T-cell (primary cell): ENCODE measurements around the gene SLC7A10. TPM values are rescaled to one million over a fixed set of nuclear protein-coding genes. Genes with fewer than 3 reads are reported as not detected.
A peak's percentile ranks its signal among the peaks of the same experiment; 100 is the strongest.

Experiments
- ATAC-seq, 4 experiments: fragments of 200-7000 bp in 3 of 4; fragments of 150-1000 bp in 1 of 4; cut with Tn5 transposase; replicated peaks in 1 of 4; 1 replicate in 3 of 4; 2 replicates in 1 of 4; pipeline ENCODE4 v1.10.0; 2021; ENCODE audit warnings: moderate library complexity in 3 of 4, mild to moderate bottlenecking in 2 of 4, moderate number of reproducible peaks in 1 of 4
- CTCF ChIA-PET, 2 donors: fragments of 300-600 bp; sonication (Branson Sonifier 250); formaldehyde crosslinking; loops; one replicate each; lab custom pipeline; 2022; ENCODE audit warnings: antibody characterized with exemption in 2 of 2; lab: Charles Lee
- POLR2A ChIA-PET, 2 donors: fragments of 300-600 bp; sonication (Branson Sonifier 250); formaldehyde crosslinking; loops; one replicate each; lab custom pipeline; 2022; ENCODE audit warnings: antibody characterized with exemption in 2 of 2; lab: Charles Lee
- DNase-seq, 35 experiments: peaks; one replicate each; pipeline versions ENCODE4 v3.0.0 to v3.0.0-alpha.2; 2013 to 2023
- H3K27ac ChIP-seq: one replicate; pipeline ENCODE4 v1.5.1; 2013; ENCODE audit warnings: low read length
- H3K27me3 ChIP-seq, 2 experiments: replicated peaks in 1 of 2; 1 replicate in 1 of 2; 2 replicates in 1 of 2; pipeline versions ENCODE4 v1.6.1 to v1.7.0; 2013; ENCODE audit warnings: low read length in 1 of 2, mixed read lengths in 1 of 2; ENCODE audit not compliant: control insufficient read depth in 2 of 2, insufficient read depth in 2 of 2; ENCODE audit errors: extremely low read depth in 1 of 2
- H3K36me3 ChIP-seq, 2 donors: 1 replicate in 1 of 2; 2 replicates in 1 of 2; pipeline versions ENCODE4 v1.6.1 to v1.7.0; 2013; ENCODE audit warnings: low read length in 1 of 2; ENCODE audit not compliant: control insufficient read depth in 2 of 2, insufficient read depth in 1 of 2; ENCODE audit errors: extremely low read depth in 1 of 2
- H3K4me1 ChIP-seq, 2 experiments: 1 replicate in 1 of 2; 2 replicates in 1 of 2; pipeline versions ENCODE4 v1.6.1 to v1.7.0; 2013; ENCODE audit warnings: low read length in 2 of 2, mixed read lengths in 1 of 2; ENCODE audit not compliant: insufficient read depth in 2 of 2, control insufficient read depth in 1 of 2; ENCODE audit errors: extremely low read depth in 1 of 2
- H3K4me3 ChIP-seq, 2 donors: 1 replicate in 1 of 2; 2 replicates in 1 of 2; pipeline versions ENCODE4 v1.5.1 to v1.7.0; 2013; ENCODE audit warnings: mild to moderate bottlenecking in 2 of 2, low read length in 1 of 2, moderate library complexity in 1 of 2; ENCODE audit not compliant: control insufficient read depth in 1 of 2; ENCODE audit errors: extremely low read depth in 1 of 2
- H3K9me3 ChIP-seq: 2 replicates; pipeline ENCODE4 v1.7.0; 2013
- H3K27ac Mint-ChIP-seq, 2 donors: one replicate each; pipeline ENCODE4 v1.8.0; 2020 to 2021; ENCODE audit warnings: mild to moderate bottlenecking in 2 of 2, mixed read lengths in 2 of 2
- H3K27me3 Mint-ChIP-seq, 2 donors: one replicate each; pipeline ENCODE4 v1.8.0; 2021 to 2022; ENCODE audit warnings: mixed read lengths in 2 of 2
- H3K36me3 Mint-ChIP-seq: one replicate; pipeline ENCODE4 v1.8.0; 2021; ENCODE audit warnings: mixed read lengths
- H3K4me1 Mint-ChIP-seq, 3 donors: one replicate each; pipeline ENCODE4 v1.8.0; 2020 to 2022; ENCODE audit warnings: mixed read lengths in 3 of 3, mild to moderate bottlenecking in 1 of 3
- H3K4me3 Mint-ChIP-seq, 3 donors: one replicate each; pipeline ENCODE4 v1.8.0; 2020 to 2022; ENCODE audit warnings: mild to moderate bottlenecking in 3 of 3, mixed read lengths in 3 of 3, moderate library complexity in 3 of 3
- H3K9me3 Mint-ChIP-seq, 3 donors: one replicate each; pipeline ENCODE4 v1.8.0; 2020 to 2022; ENCODE audit warnings: mixed read lengths in 3 of 3
- WGBS: methylation state at CpG from one replicate; pipeline ENCODE4 v1.1.5; 2013; ENCODE audit warnings: missing lambda C conversion rate; ENCODE audit not compliant: insufficient coverage; 5-methylcytosine and 5-hydroxymethylcytosine counted together
- total RNA-seq, 35 experiments: library from RNA in 6 of 35; stranded (reverse) in 6 of 35; fragments of 120-200 nt in 1 of 35; gene quantifications; one replicate each; pipeline versions ENCODE4 v1.2.1 to v1.2.4 and lab custom pipeline; 2013 to 2026

SLC7A10 gene
- total RNA-seq, 5 donors from 2014 or later (not counting 1 experiment from before 2014, with no cell fraction given) = not detected

GRCh38 chr19:33159893-33160292, 65.8 kb downstream of the SLC7A10 start:
- ATAC-seq (peak in 1 of 4 experiments; percentile 3), DNase-seq (no peak)
- H3K4me1 Mint-ChIP-seq = peaks cover 36 to 39% (median 37%) of the 10 kb centered on the region in 3 donors
- 100% methylated on average over 7 of the region's 8 CpGs for WGBS
- ChIA-PET CTCF (interaction anchor here (0.7 to 2.5 kb wide), 5 partner anchors 15 to 33 kb away, joined by 3 to 22 read pairs (median 3); no protein-coding TSS in a partner anchor), POLR2A (interaction anchor here (0.6 to 1.6 kb wide), 2 partner anchors 17 to 18 kb away, joined by 3 to 10 read pairs; no protein-coding TSS in a partner anchor)
- H3K27me3 Mint-ChIP-seq = no peaks in the 10 kb centered on the region
- peaks cover 4% of the 10 kb centered on the region for H3K36me3 Mint-ChIP-seq
- H3K4me3 Mint-ChIP-seq = peak overlapping the region in 1 of 3 donors; percentile 65
- H3K9me3 Mint-ChIP-seq = no peaks in the 10 kb centered on the region
- H3K27me3 ChIP-seq = no peaks in the 10 kb centered on the region
- peaks cover 9 to 41% of the 10 kb centered on the region in 2 experiments for H3K4me1 ChIP-seq
- peak overlapping the region; percentile 90 to 93 for H3K27ac Mint-ChIP-seq
- no peaks in the 10 kb centered on the region for H3K9me3 ChIP-seq
- H3K4me3 ChIP-seq = no peak overlapping the region
- peak overlapping the region; percentile 56 for H3K27ac ChIP-seq
- no peaks in the 10 kb centered on the region for H3K36me3 ChIP-seq

GRCh38 chr19:33159149-33159548, 66.5 kb downstream of the SLC7A10 start:
- Histone ChIP-seq H3K4me3 (no peak overlapping the region), H3K27me3 (no peaks in the 10 kb centered on the region), H3K36me3 (no peaks in the 10 kb centered on the region), H3K27ac (no peak overlapping the region), H3K4me1 (peaks cover 9 to 41% of the 10 kb centered on the region in 2 experiments), H3K9me3 (no peaks in the 10 kb centered on the region)
- Mint-ChIP-seq H3K4me1 (peaks cover 36 to 39% (median 37%) of the 10 kb centered on the region in 3 donors), H3K27ac (peak overlapping the region in 1 of 2 donors; percentile 49), H3K27me3 (no peaks in the 10 kb centered on the region), H3K9me3 (no peaks in the 10 kb centered on the region), H3K36me3 (peaks cover 2% of the 10 kb centered on the region), H3K4me3 (no peak overlapping the region)
- no CpG with 5 or more reads among the region's 4 CpGs for WGBS
- ATAC-seq (no peak), DNase-seq (no peak)
- ChIA-PET CTCF (no interaction called here), POLR2A (interaction anchor here in 1 of 2 donors (0.6 kb wide), 1 partner anchor 60 kb away, joined by 8 read pairs; no protein-coding TSS in a partner anchor)

Other genes starting within 250 kb of the SLC7A10 start
- gene RHPN2, start 161.0 kb downstream of the SLC7A10 start, total RNA-seq = under 1 TPM; 0.16 to 0.66 (median 0.33) TPM
- 10 to 100 TPM; 11.8 to 17.6 (median 14.3) TPM for gene GPATCH1, start 144.7 kb downstream of the SLC7A10 start, total RNA-seq
- under 1 TPM in 2 of 5 donors, not detected in 3; 0.20 to 0.56 TPM for gene WDR88, start 93.7 kb downstream of the SLC7A10 start, total RNA-seq
- gene LRP3, start 31.5 kb downstream of the SLC7A10 start, total RNA-seq = under 1 TPM in 3 of 5 donors, not detected in 2; 0.13 to 0.55 (median 0.19) TPM
- 1 to 10 TPM; 1.1 to 2.1 (median 1.8) TPM for gene CEBPA, start 76.7 kb upstream of the SLC7A10 start, total RNA-seq
- 10 to 100 TPM; 15.9 to 27.1 (median 25.1) TPM for gene CEBPG, start 147.9 kb upstream of the SLC7A10 start, total RNA-seq